IMR-90 (cell line): ENCODE data around the gene FEM1B.

Source experiments
- CTCF ChIP-seq: conservative IDR thresholded peaks from 2 replicates; pipeline ENCODE4 v1.5.1; 2012; ENCODE audit warnings: mild to moderate bottlenecking, low read depth, low read length, improper control_type of control experiment
- FOS ChIP-seq: fragments of 150-350 bp; IDR thresholded peaks from 2 replicates; pipeline ENCODE4 v1.6.1; 2016; ENCODE audit warnings: low read depth, low read length
- MAZ ChIP-seq: IDR thresholded peaks from 2 replicates; pipeline ENCODE4 v1.6.1; 2012; ENCODE audit warnings: low read depth, mild to moderate bottlenecking, low read length, improper control_type of control experiment, moderate library complexity, borderline replicate concordance
- POLR2A ChIP-seq: IDR thresholded peaks from 2 replicates; pipeline ENCODE4 v1.6.1; 2012; ENCODE audit warnings: mild to moderate bottlenecking, low read depth, low read length

GRCh38 chr15:68228143-68228970, 49.2 kb upstream of the FEM1B start:
- TF ChIP-seq CTCF (no peak), FOS (no peak), MAZ (no peak), POLR2A (no peak)
